Measurements from ENCODE around the gene ASPM. TPM values are rescaled to one million over a fixed set of nuclear protein-coding genes. Genes with fewer than 3 reads are reported as not detected.
A peak's percentile ranks its signal among the peaks of the same experiment; 100 is the strongest.

Gene ASPM
- polyA plus RNA-seq, 3 donors: 0.01 to 0.08 (median 0.05) TPM

DNA sequence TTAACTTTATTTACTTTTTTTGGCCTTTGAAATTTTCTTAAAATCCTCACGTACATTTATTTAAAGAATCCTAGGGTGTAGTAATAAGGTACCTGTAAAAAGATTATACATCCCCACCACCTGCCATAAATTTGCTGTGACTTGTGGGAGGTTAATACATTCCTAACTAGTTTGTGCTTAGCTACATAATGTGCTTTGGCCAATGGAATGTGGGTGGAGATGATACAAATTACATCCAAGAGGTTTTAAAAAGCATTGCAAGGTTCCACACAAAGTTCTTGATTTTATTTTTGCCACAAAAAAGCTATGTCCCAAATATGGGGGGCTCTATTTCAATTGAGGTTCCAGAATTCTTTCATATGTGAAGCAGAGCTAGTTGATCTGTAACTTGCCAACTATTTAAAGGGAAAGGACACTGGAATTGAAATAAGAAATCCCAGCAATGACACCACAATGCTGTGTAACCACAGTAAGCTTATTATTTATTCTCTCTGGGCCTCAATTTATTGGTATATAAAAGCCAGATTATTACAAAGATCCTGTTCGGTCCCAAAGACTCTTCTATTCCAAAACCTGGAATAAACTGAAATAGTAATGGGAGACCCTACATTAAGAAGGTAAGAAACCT is 15.7 kb downstream of the ASPM start:
- intact Hi-C loops (cut with micrococcal nuclease): no loop called here
- no peak overlapping the region for H3K27ac Mint-ChIP-seq
- no peak overlapping the region for H3K4me3 Mint-ChIP-seq
- no peaks in the 10 kb centered on the region for H3K4me1 Mint-ChIP-seq
- Histone ChIP-seq H3K79me2 (ENCODE audit: insufficient read depth, low read length) (no peaks in the 10 kb centered on the region), H3K4me2 (replicated peaks; ENCODE audit: extremely low read depth, low read length, poor library complexity, severe bottlenecking) (no peak overlapping the region), H4K20me1 (ENCODE audit: insufficient read depth, low read length) (no peaks in the 10 kb centered on the region), H3K9ac (ENCODE audit: insufficient read depth, low read length, poor library complexity, severe bottlenecking) (no peak overlapping the region), H3K27me3 (ENCODE audit: control insufficient read depth in 2 of 2, insufficient read depth in 2 of 2, low read length in 2 of 2) (no peaks in the 10 kb centered on the region), H3K9me3 (replicated peaks in 1 of 2; ENCODE audit: control insufficient read depth in 1 of 2, insufficient read depth in 1 of 2, low read length in 2 of 2) (no peaks in the 10 kb centered on the region), H3K4me1 (ENCODE audit: control insufficient read depth in 1 of 2, insufficient read depth in 2 of 2, low read length in 2 of 2) (no peaks in the 10 kb centered on the region), H2AFZ (ENCODE audit: insufficient read depth, low read depth, low read length, poor library complexity, severe bottlenecking) (no peak overlapping the region), H3K27ac (ENCODE audit: low read depth in 1 of 2, low read length in 2 of 2) (no peak overlapping the region), H3K4me3 (replicated peaks in 1 of 3; ENCODE audit: low read depth in 2 of 3, low read length in 3 of 3) (no peak overlapping the region), H3K36me3 (replicated peaks in 1 of 2; ENCODE audit: control insufficient read depth in 1 of 2, insufficient read depth in 2 of 2, low read length in 2 of 2) (peaks cover 62 to 95% of the 10 kb centered on the region in 2 donors)
- H3K36me3 Mint-ChIP-seq: peaks cover 38 to 67% of the 10 kb centered on the region in 2 donors
- no peak for DNase-seq
- no peaks in the 10 kb centered on the region for H3K27me3 Mint-ChIP-seq (ENCODE audit: low read depth in 3 of 3)
- no peak for TF ChIP-seq CTCF (IDR thresholded peaks at IDR 0.05)
- no CpG with 5 or more reads among the region's 2 CpGs for WGBS (ENCODE audit: insufficient coverage)
- no peaks in the 10 kb centered on the region for H3K9me3 Mint-ChIP-seq

DNA sequence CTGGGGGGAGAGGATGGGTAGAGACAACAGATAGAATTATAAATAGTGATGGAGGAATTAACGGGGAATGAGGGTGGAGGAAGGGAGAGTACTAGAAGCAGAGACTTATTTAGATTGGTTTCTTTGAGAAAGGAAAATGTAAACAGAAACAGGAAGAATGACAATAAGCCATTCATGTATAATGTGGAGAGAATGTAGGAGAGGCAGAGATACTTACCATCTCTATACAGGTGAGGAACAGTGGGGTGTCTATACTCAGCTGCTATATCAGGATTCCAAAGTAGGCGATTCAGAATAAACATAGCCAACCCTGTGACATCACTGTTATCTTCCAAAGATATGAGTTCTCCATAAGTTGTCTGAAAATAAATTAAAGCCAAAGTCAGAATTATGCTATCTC is 16.8 kb downstream of the ASPM start:
- H3K9me3 ChIP-seq (replicated peaks in 1 of 2; ENCODE audit: control insufficient read depth in 1 of 2, insufficient read depth in 1 of 2, low read length in 2 of 2): no peaks in the 10 kb centered on the region
- DNase-seq: no peak
- no peak overlapping the region for H3K4me2 ChIP-seq (replicated peaks; ENCODE audit: extremely low read depth, low read length, poor library complexity, severe bottlenecking)
- Mint-ChIP-seq H3K4me1 (no peaks in the 10 kb centered on the region), H3K27me3 (ENCODE audit: low read depth in 3 of 3) (no peaks in the 10 kb centered on the region), H3K4me3 (no peak overlapping the region), H3K36me3 (peaks cover 43 to 71% of the 10 kb centered on the region in 2 donors), H3K27ac (peak overlapping the region in 1 of 7 donors; percentile 21), H3K9me3 (no peaks in the 10 kb centered on the region)
- H3K4me1 ChIP-seq (ENCODE audit: control insufficient read depth in 1 of 2, insufficient read depth in 2 of 2, low read length in 2 of 2): no peaks in the 10 kb centered on the region
- no peak overlapping the region for H3K9ac ChIP-seq (ENCODE audit: insufficient read depth, low read length, poor library complexity, severe bottlenecking)
- H3K27ac ChIP-seq (ENCODE audit: low read depth in 1 of 2, low read length in 2 of 2): no peak overlapping the region
- no peaks in the 10 kb centered on the region for H3K27me3 ChIP-seq (ENCODE audit: control insufficient read depth in 2 of 2, insufficient read depth in 2 of 2, low read length in 2 of 2)
- H3K36me3 ChIP-seq (replicated peaks in 1 of 2; ENCODE audit: control insufficient read depth in 1 of 2, insufficient read depth in 2 of 2, low read length in 2 of 2): peaks cover 69 to 97% of the 10 kb centered on the region in 2 donors
- no peak overlapping the region for H3K4me3 ChIP-seq (replicated peaks in 1 of 3; ENCODE audit: low read depth in 2 of 3, low read length in 3 of 3)
- intact Hi-C loops (cut with micrococcal nuclease): no loop called here
- WGBS (ENCODE audit: insufficient coverage): 100% methylated on average over 1 of the region's 2 CpGs
- TF ChIP-seq CTCF (IDR thresholded peaks at IDR 0.05): no peak
- no peak overlapping the region for H2AFZ ChIP-seq (ENCODE audit: insufficient read depth, low read depth, low read length, poor library complexity, severe bottlenecking)
- no peaks in the 10 kb centered on the region for H4K20me1 ChIP-seq (ENCODE audit: insufficient read depth, low read length)
- H3K79me2 ChIP-seq (ENCODE audit: insufficient read depth, low read length): no peaks in the 10 kb centered on the region
